Stomach (tissue), 9 donors: ENCODE results near the gene CD3G. TPM values are rescaled to one million over a fixed set of nuclear protein-coding genes. Genes with fewer than 3 reads are reported as not detected.

Experiments
- DNase-seq, 2 donors: peaks; one replicate each; pipeline versions ENCODE4 v3.0.0 to v3.0.0-alpha.2; 2013 to 2019
- H3K27ac ChIP-seq, 5 donors: fragments of 200-600 bp in 4 of 5; sonication (generic) in 4 of 5; one replicate each; pipeline ENCODE4 v1.5.1; 2013 to 2019; ENCODE audit warnings: mild to moderate bottlenecking in 1 of 5, moderate library complexity in 1 of 5
- H3K27me3 ChIP-seq, 3 donors: fragments of 200-600 bp; sonication (generic); one replicate each; pipeline ENCODE4 v1.5.1; 2017 to 2019; ENCODE audit warnings: mixed run types in 1 of 3
- H3K36me3 ChIP-seq, 4 donors: fragments of 200-600 bp; sonication (generic); 1 replicate in 3 of 4; 2 replicates in 1 of 4; pipeline ENCODE4 v1.5.1; 2016 to 2019
- H3K4me1 ChIP-seq, 4 donors: fragments of 200-600 bp; sonication (generic); one replicate each; pipeline ENCODE4 v1.5.1; 2016 to 2019
- H3K4me3 ChIP-seq, 4 donors: fragments of 200-600 bp; sonication (generic) in 3 of 4; one replicate each; pipeline ENCODE4 v1.5.1; 2016 to 2019; ENCODE audit warnings: mild to moderate bottlenecking in 1 of 4
- H3K9me3 ChIP-seq, 4 donors: fragments of 200-600 bp; sonication (generic); one replicate each; pipeline ENCODE4 v1.5.1; 2016 to 2019
- CTCF ChIP-seq, 7 experiments: fragments of 450-650 bp in 4 of 7; fragments of 200-600 bp in 3 of 7; sonication (generic) in 3 of 7; IDR thresholded peaks; one replicate each; pipeline ENCODE4 v1.5.1; 2016 to 2019; ENCODE audit warnings: antibody characterized with exemption in 7 of 7, control low read depth in 2 of 7, mild to moderate bottlenecking in 1 of 7
- EP300 ChIP-seq: sonication (generic); formaldehyde crosslinking; IDR thresholded peaks from one replicate; pipeline ENCODE4 v1.6.1; 2017; ENCODE audit warnings: antibody characterized with exemption
- POLR2A ChIP-seq, 4 donors: fragments of 450-650 bp; IDR thresholded peaks; one replicate each; pipeline ENCODE4 v1.6.1; 2016; ENCODE audit warnings: antibody characterized with exemption in 4 of 4, control low read depth in 2 of 4, mild to moderate bottlenecking in 1 of 4, moderate library complexity in 1 of 4
- POLR2AphosphoS5 ChIP-seq, 3 donors: sonication (generic); formaldehyde crosslinking; IDR thresholded peaks; one replicate each; pipeline ENCODE4 v1.6.1; 2016; ENCODE audit warnings: antibody characterized with exemption in 3 of 3
- WGBS, 5 donors: extraction: QIAGEN DNeasy Blood & Tissue Kit in 3 of 5; methylation state at CpG; one replicate each; pipeline versions ENCODE4 v1.1.5 to v1.1.7; 2013 to 2018; 5-methylcytosine and 5-hydroxymethylcytosine counted together
- intact Hi-C: fragments of 100-400 bp; cut with DNase I; formaldehyde crosslinking; loops from one replicate; pipeline ENCODE4 v1.15.1; 2023; ENCODE audit warnings: low total_unique reads
- polyA plus RNA-seq, 3 donors: library from polyadenylated mRNA; stranded (reverse); fragments of 200-250 nt; gene quantifications; one replicate each; pipeline ENCODE4 v1.2.3, GENCODE V29; 2013
- total RNA-seq, 5 donors: library from RNA; depleted of rRNA; stranded (reverse); fragments of >200 nt; gene quantifications; one replicate each; pipeline versions ENCODE4 v1.1.0 to v1.2.3, GENCODE V29; 2014 to 2016
- donor health status: healthy with polysubstance abuse.
- donor health status: Bipolar disorder and iron deficiency.
- donor health status: healthy.

The CD3G gene
- total and polyA plus RNA-seq, 8 donors, result 0.18 to 9.5 (median 1.2) TPM; not detected in 3

GRCh38 chr11:118382954-118383353, 38.8 kb downstream of the CD3G start:
- H3K36me3 ChIP-seq, result peaks cover 83 to 100% (median 100%) of the 10 kb centered on the region in 4 donors
- no peaks in the 10 kb centered on the region for H3K9me3 ChIP-seq
- no peak for DNase-seq
- H3K4me3 ChIP-seq, result no peak overlapping the region
- 90 to 98% (median 94%) methylated on average over 3 of the region's 3 CpGs for WGBS, 5 donors
- H3K4me1 ChIP-seq, result no peaks in the 10 kb centered on the region
- intact Hi-C loops, result no loop called here
- TF ChIP-seq POLR2A (IDR thresholded peaks at IDR 0.05) (no peak), POLR2AphosphoS5 (IDR thresholded peaks at IDR 0.05) (no peak), EP300 (no peak), CTCF (IDR thresholded peaks at IDR 0.05) (no peak)
- no peak overlapping the region for H3K27ac ChIP-seq
- H3K27me3 ChIP-seq, result no peaks in the 10 kb centered on the region

DNA sequence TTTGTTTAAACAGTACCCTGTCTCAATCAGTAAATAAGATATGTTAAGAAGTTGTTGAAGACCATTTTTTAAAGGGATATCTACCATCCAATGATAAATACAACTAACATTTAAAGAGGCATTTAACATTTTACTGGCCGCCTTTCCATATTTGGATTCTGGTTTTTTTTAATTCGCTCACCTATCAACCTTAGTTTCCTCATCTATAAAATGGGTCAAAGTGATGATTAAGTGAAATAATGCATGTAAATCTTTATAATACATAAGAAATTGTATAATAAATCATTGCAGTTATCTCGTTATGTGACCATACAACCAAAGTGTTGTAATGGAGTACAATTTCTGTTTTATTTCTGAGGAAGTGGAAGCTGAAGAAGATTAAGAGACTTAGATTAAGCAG, 39.5 kb downstream of the CD3G start:
- no peak overlapping the region for H3K27ac ChIP-seq
- H3K36me3 ChIP-seq, result peaks cover 79 to 100% (median 100%) of the 10 kb centered on the region in 4 donors
- H3K27me3 ChIP-seq, result no peaks in the 10 kb centered on the region
- WGBS, 5 donors, result 93 to 98% (median 96%) methylated on average over 3 of the region's 3 CpGs
- TF ChIP-seq POLR2A (IDR thresholded peaks at IDR 0.05) (no peak), POLR2AphosphoS5 (IDR thresholded peaks at IDR 0.05) (no peak), EP300 (no peak), CTCF (IDR thresholded peaks at IDR 0.05) (no peak)
- intact Hi-C loops, result no loop called here
- H3K4me1 ChIP-seq, result no peaks in the 10 kb centered on the region
- no peak overlapping the region for H3K4me3 ChIP-seq
- H3K9me3 ChIP-seq, result no peaks in the 10 kb centered on the region
- no peak for DNase-seq

DNA sequence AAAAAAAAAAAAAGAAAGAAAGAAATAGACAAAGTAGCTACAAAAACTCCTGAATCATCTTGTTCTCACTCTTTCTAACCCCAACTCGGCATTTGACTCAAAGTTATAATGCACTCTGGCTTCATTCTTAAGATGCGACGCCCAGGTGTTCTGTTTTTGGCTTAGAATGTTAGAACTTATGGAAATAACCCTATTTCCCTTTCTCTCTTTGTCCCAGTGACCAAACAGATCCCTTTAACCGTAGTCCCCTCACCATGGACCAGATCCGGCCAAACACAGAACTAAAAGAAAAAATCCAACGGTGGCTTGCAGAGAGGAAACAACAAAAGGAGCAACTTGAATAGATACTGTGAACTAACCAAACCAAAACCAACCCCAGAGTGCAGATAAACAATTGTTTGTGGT, 52.0 kb downstream of the CD3G start:
- Histone ChIP-seq H3K27ac (peak overlapping the region in 2 of 5 donors; percentile 7 to 25), H3K4me3 (no peak overlapping the region), H3K27me3 (no peaks in the 10 kb centered on the region), H3K4me1 (peaks cover 0 to 12% (median 6%) of the 10 kb centered on the region in 4 donors), H3K9me3 (no peaks in the 10 kb centered on the region), H3K36me3 (peaks cover 48 to 86% (median 80%) of the 10 kb centered on the region in 4 donors)
- intact Hi-C loops, result no loop called here
- TF ChIP-seq POLR2AphosphoS5 (IDR thresholded peaks at IDR 0.05) (no peak), EP300 (no peak), CTCF (IDR thresholded peaks at IDR 0.05) (no peak), POLR2A (IDR thresholded peaks at IDR 0.05) (no peak)
- WGBS, 5 donors, result 75 to 91% (median 82%) methylated on average over 6 of the region's 6 CpGs
- DNase-seq, result no peak

- DNase-seq, result no peak
- intact Hi-C loops, result no loop called here
- Histone ChIP-seq H3K27ac (no peak overlapping the region), H3K4me3 (no peak overlapping the region), H3K9me3 (no peaks in the 10 kb centered on the region), H3K27me3 (no peaks in the 10 kb centered on the region), H3K4me1 (peaks cover 2 to 19% (median 9%) of the 10 kb centered on the region in 4 donors), H3K36me3 (peaks cover 39 to 73% (median 67%) of the 10 kb centered on the region in 4 donors)
- TF ChIP-seq EP300, result no peak
- TF ChIP-seq POLR2A (IDR thresholded peaks at IDR 0.05), result no peak
- TF ChIP-seq CTCF (IDR thresholded peaks at IDR 0.05), result no peak
- TF ChIP-seq POLR2AphosphoS5 (IDR thresholded peaks at IDR 0.05), result no peak
Measured at GRCh38 chr11:118397448-118397847, 53.3 kb downstream of the CD3G start.
